GM12892 (cell line): ENCODE results near the gene TFDP1.

Source experiments
- POLR2A ChIP-seq: IDR thresholded peaks from 2 replicates; pipeline ENCODE4 v1.6.1; 2011; ENCODE audit warnings: low read depth, low read length, control low read depth
- POLR2AphosphoS5 ChIP-seq: IDR thresholded peaks from 2 replicates; pipeline ENCODE4 v1.6.1; 2011; ENCODE audit warnings: low read depth, low read length, control low read depth

GRCh38 chr13:113595131-113595530 is 10.6 kb downstream of the TFDP1 start:
- TF ChIP-seq POLR2A (no peak), POLR2AphosphoS5 (no peak)
